ENCODE results near the gene SRRM4.
"Not testable (repeated sequence)": the region's sequence is repeated elsewhere in the genome, so short reads cannot be mapped to it uniquely, and the experiment has no call there.

SRRM4 gene

GRCh38 chr12:119088685-119089379 is 107.5 kb downstream of the SRRM4 start:
- Histone ChIP-seq H3K9ac (ENCODE audit: low read depth in 1 of 2, low read length in 2 of 2) (no peak overlapping the region), H3K4me3 (ENCODE audit: low read depth in 1 of 2, low read length in 2 of 2) (no peak overlapping the region), H3K36me3 (ENCODE audit: control insufficient read depth in 1 of 2, insufficient read depth in 2 of 2, low read length in 2 of 2) (no peaks in the 10 kb centered on the region), H3K27me3 (ENCODE audit: control insufficient read depth in 1 of 2, insufficient read depth in 2 of 2, low read length in 2 of 2) (peaks cover 0 to 5% of the 10 kb centered on the region in 2 donors), H3K4me1 (ENCODE audit: control insufficient read depth in 1 of 2, insufficient read depth in 2 of 2, low read length in 2 of 2) (no peaks in the 10 kb centered on the region), H3K9me3 (ENCODE audit: control insufficient read depth in 1 of 2, low read length in 2 of 2) (no peaks in the 10 kb centered on the region), H3K27ac (ENCODE audit: low read depth, low read length) (no peak overlapping the region)

- Histone ChIP-seq H3K27me3 (ENCODE audit: control insufficient read depth in 1 of 2, insufficient read depth in 2 of 2, low read length in 2 of 2) (peaks cover 0 to 5% of the 10 kb centered on the region in 2 donors), H3K4me3 (ENCODE audit: low read depth in 1 of 2, low read length in 2 of 2) (no peak overlapping the region), H3K9me3 (ENCODE audit: control insufficient read depth in 1 of 2, low read length in 2 of 2) (no peaks in the 10 kb centered on the region), H3K27ac (ENCODE audit: low read depth, low read length) (no peak overlapping the region), H3K36me3 (ENCODE audit: control insufficient read depth in 1 of 2, insufficient read depth in 2 of 2, low read length in 2 of 2) (no peaks in the 10 kb centered on the region), H3K9ac (ENCODE audit: low read depth in 1 of 2, low read length in 2 of 2) (no peak overlapping the region), H3K4me1 (ENCODE audit: control insufficient read depth in 1 of 2, insufficient read depth in 2 of 2, low read length in 2 of 2) (no peaks in the 10 kb centered on the region)
Measured at GRCh38 chr12:119089380-119090013, 108.2 kb downstream of the SRRM4 start.

GRCh38 chr12:119090276-119090675 is 108.9 kb downstream of the SRRM4 start:
- H3K4me3 ChIP-seq (ENCODE audit: low read depth in 1 of 2, low read length in 2 of 2), result no peak overlapping the region
- peaks cover 0 to 5% of the 10 kb centered on the region in 2 donors for H3K27me3 ChIP-seq (ENCODE audit: control insufficient read depth in 1 of 2, insufficient read depth in 2 of 2, low read length in 2 of 2)
- H3K9ac ChIP-seq (ENCODE audit: low read depth in 1 of 2, low read length in 2 of 2), result no peak overlapping the region
- H3K27ac ChIP-seq (ENCODE audit: low read depth, low read length), result no peak overlapping the region
- no peaks in the 10 kb centered on the region for H3K4me1 ChIP-seq (ENCODE audit: control insufficient read depth in 1 of 2, insufficient read depth in 2 of 2, low read length in 2 of 2)
- H3K9me3 ChIP-seq (ENCODE audit: control insufficient read depth in 1 of 2, low read length in 2 of 2), result no peaks in the 10 kb centered on the region
- no peaks in the 10 kb centered on the region for H3K36me3 ChIP-seq (ENCODE audit: control insufficient read depth in 1 of 2, insufficient read depth in 2 of 2, low read length in 2 of 2)

- Histone ChIP-seq H3K9me3 (ENCODE audit: control insufficient read depth in 1 of 2, low read length in 2 of 2) (no peaks in the 10 kb centered on the region), H3K4me3 (ENCODE audit: low read depth in 1 of 2, low read length in 2 of 2) (no peak overlapping the region), H3K36me3 (ENCODE audit: control insufficient read depth in 1 of 2, insufficient read depth in 2 of 2, low read length in 2 of 2) (no peaks in the 10 kb centered on the region), H3K27ac (ENCODE audit: low read depth, low read length) (no peak overlapping the region), H3K4me1 (ENCODE audit: control insufficient read depth in 1 of 2, insufficient read depth in 2 of 2, low read length in 2 of 2) (no peaks in the 10 kb centered on the region), H3K27me3 (ENCODE audit: control insufficient read depth in 1 of 2, insufficient read depth in 2 of 2, low read length in 2 of 2) (peaks cover 0 to 5% of the 10 kb centered on the region in 2 donors), H3K9ac (ENCODE audit: low read depth in 1 of 2, low read length in 2 of 2) (no peak overlapping the region)
Measured at GRCh38 chr12:119090865-119091264, 109.5 kb downstream of the SRRM4 start.

- peaks cover 0 to under 1% of the 10 kb centered on the region in 2 donors for H3K27me3 ChIP-seq (ENCODE audit: control insufficient read depth in 1 of 2, insufficient read depth in 2 of 2, low read length in 2 of 2)
- H3K9me3 ChIP-seq (ENCODE audit: control insufficient read depth in 1 of 2, low read length in 2 of 2), result peaks cover 0 to 5% of the 10 kb centered on the region in 2 donors
- H3K27ac ChIP-seq (ENCODE audit: low read depth, low read length), result no peak overlapping the region
- H3K4me1 ChIP-seq (ENCODE audit: control insufficient read depth in 1 of 2, insufficient read depth in 2 of 2, low read length in 2 of 2), result no peaks in the 10 kb centered on the region
- no peak overlapping the region for H3K4me3 ChIP-seq (ENCODE audit: low read depth in 1 of 2, low read length in 2 of 2)
- no peaks in the 10 kb centered on the region for H3K36me3 ChIP-seq (ENCODE audit: control insufficient read depth in 1 of 2, insufficient read depth in 2 of 2, low read length in 2 of 2)
- no peak overlapping the region for H3K9ac ChIP-seq (ENCODE audit: low read depth in 1 of 2, low read length in 2 of 2)
Measured at GRCh38 chr12:119096429-119097202, 115.3 kb downstream of the SRRM4 start.

GRCh38 chr12:119100933-119101332 is 119.6 kb downstream of the SRRM4 start:
- no peaks in the 10 kb centered on the region for H3K4me1 ChIP-seq (ENCODE audit: control insufficient read depth in 1 of 2, insufficient read depth in 2 of 2, low read length in 2 of 2)

GRCh38 chr12:119102274-119102673 is 120.9 kb downstream of the SRRM4 start:
- H3K4me1 ChIP-seq (ENCODE audit: control insufficient read depth in 1 of 2, insufficient read depth in 2 of 2, low read length in 2 of 2), result no peaks in the 10 kb centered on the region
- peaks cover 0 to 5% of the 10 kb centered on the region in 2 donors for H3K9me3 ChIP-seq (ENCODE audit: control insufficient read depth in 1 of 2, low read length in 2 of 2)
- H3K36me3 ChIP-seq (ENCODE audit: control insufficient read depth in 1 of 2, insufficient read depth in 2 of 2, low read length in 2 of 2), result no peaks in the 10 kb centered on the region
- H3K27ac ChIP-seq (ENCODE audit: low read depth, low read length), result no peak overlapping the region
- H3K4me3 ChIP-seq (ENCODE audit: low read depth in 1 of 2, low read length in 2 of 2), result no peak overlapping the region
- no peak overlapping the region for H3K9ac ChIP-seq (ENCODE audit: low read depth in 1 of 2, low read length in 2 of 2)
- no peaks in the 10 kb centered on the region for H3K27me3 ChIP-seq (ENCODE audit: control insufficient read depth in 1 of 2, insufficient read depth in 2 of 2, low read length in 2 of 2)

More at GRCh38 chr12:119100933-119101332, 119.6 kb downstream of the SRRM4 start:
- no peak overlapping the region for H3K4me3 ChIP-seq (ENCODE audit: low read depth in 1 of 2, low read length in 2 of 2)
- H3K36me3 ChIP-seq (ENCODE audit: control insufficient read depth in 1 of 2, insufficient read depth in 2 of 2, low read length in 2 of 2), result no peaks in the 10 kb centered on the region
- H3K27ac ChIP-seq (ENCODE audit: low read depth, low read length), result no peak overlapping the region
- peaks cover 0 to 5% of the 10 kb centered on the region in 2 donors for H3K9me3 ChIP-seq (ENCODE audit: control insufficient read depth in 1 of 2, low read length in 2 of 2)
- H3K9ac ChIP-seq (ENCODE audit: low read depth in 1 of 2, low read length in 2 of 2), result no peak overlapping the region
- no peaks in the 10 kb centered on the region for H3K27me3 ChIP-seq (ENCODE audit: control insufficient read depth in 1 of 2, insufficient read depth in 2 of 2, low read length in 2 of 2)

GRCh38 chr12:119102714-119103113 is 121.4 kb downstream of the SRRM4 start:
- H3K9ac ChIP-seq (ENCODE audit: low read depth in 1 of 2, low read length in 2 of 2), result no peak overlapping the region
- peaks cover 0 to 5% of the 10 kb centered on the region in 2 donors for H3K9me3 ChIP-seq (ENCODE audit: control insufficient read depth in 1 of 2, low read length in 2 of 2)
- no peaks in the 10 kb centered on the region for H3K27me3 ChIP-seq (ENCODE audit: control insufficient read depth in 1 of 2, insufficient read depth in 2 of 2, low read length in 2 of 2)

GRCh38 chr12:119104969-119105368 is 123.6 kb downstream of the SRRM4 start:
- not testable (repeated sequence) for H3K27ac ChIP-seq (ENCODE audit: low read depth, low read length); H3K4me1 ChIP-seq (ENCODE audit: control insufficient read depth in 1 of 2, insufficient read depth in 2 of 2, low read length in 2 of 2); H3K9me3 ChIP-seq (ENCODE audit: control insufficient read depth in 1 of 2, low read length in 2 of 2); H3K4me3 ChIP-seq (ENCODE audit: low read depth in 1 of 2, low read length in 2 of 2); H3K27me3 ChIP-seq (ENCODE audit: control insufficient read depth in 1 of 2, insufficient read depth in 2 of 2, low read length in 2 of 2); H3K9ac ChIP-seq (ENCODE audit: low read depth in 1 of 2, low read length in 2 of 2); H3K36me3 ChIP-seq (ENCODE audit: control insufficient read depth in 1 of 2, insufficient read depth in 2 of 2, low read length in 2 of 2)

More at GRCh38 chr12:119102714-119103113, 121.4 kb downstream of the SRRM4 start:
- H3K36me3 ChIP-seq (ENCODE audit: control insufficient read depth in 1 of 2, insufficient read depth in 2 of 2, low read length in 2 of 2), result no peaks in the 10 kb centered on the region
- no peak overlapping the region for H3K4me3 ChIP-seq (ENCODE audit: low read depth in 1 of 2, low read length in 2 of 2)
- no peaks in the 10 kb centered on the region for H3K4me1 ChIP-seq (ENCODE audit: control insufficient read depth in 1 of 2, insufficient read depth in 2 of 2, low read length in 2 of 2)
- no peak overlapping the region for H3K27ac ChIP-seq (ENCODE audit: low read depth, low read length)

- Histone ChIP-seq H3K27ac (ENCODE audit: low read depth, low read length) (no peak overlapping the region), H3K36me3 (ENCODE audit: control insufficient read depth in 1 of 2, insufficient read depth in 2 of 2, low read length in 2 of 2) (no peaks in the 10 kb centered on the region), H3K4me3 (ENCODE audit: low read depth in 1 of 2, low read length in 2 of 2) (no peak overlapping the region), H3K9ac (ENCODE audit: low read depth in 1 of 2, low read length in 2 of 2) (no peak overlapping the region), H3K9me3 (ENCODE audit: control insufficient read depth in 1 of 2, low read length in 2 of 2) (no peaks in the 10 kb centered on the region), H3K4me1 (ENCODE audit: control insufficient read depth in 1 of 2, insufficient read depth in 2 of 2, low read length in 2 of 2) (no peaks in the 10 kb centered on the region), H3K27me3 (ENCODE audit: control insufficient read depth in 1 of 2, insufficient read depth in 2 of 2, low read length in 2 of 2) (no peaks in the 10 kb centered on the region)
Measured at GRCh38 chr12:119113496-119113986, 132.2 kb downstream of the SRRM4 start.
